Fibroblast of upper back skin (primary cell): ENCODE results near the gene CCDC137.
"Not testable (repeated sequence)": the region's sequence is repeated elsewhere in the genome, so short reads cannot be mapped to it uniquely, and the experiment has no call there.

ENCODE experiments used
- DNase-seq: peaks from one replicate; pipeline ENCODE4 v3.0.0-alpha.2; 2013

Gene CCDC137, protein sequence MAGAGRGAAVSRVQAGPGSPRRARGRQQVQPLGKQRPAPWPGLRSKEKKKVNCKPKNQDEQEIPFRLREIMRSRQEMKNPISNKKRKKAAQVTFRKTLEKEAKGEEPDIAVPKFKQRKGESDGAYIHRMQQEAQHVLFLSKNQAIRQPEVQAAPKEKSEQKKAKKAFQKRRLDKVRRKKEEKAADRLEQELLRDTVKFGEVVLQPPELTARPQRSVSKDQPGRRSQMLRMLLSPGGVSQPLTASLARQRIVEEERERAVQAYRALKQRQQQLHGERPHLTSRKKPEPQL

DNA sequence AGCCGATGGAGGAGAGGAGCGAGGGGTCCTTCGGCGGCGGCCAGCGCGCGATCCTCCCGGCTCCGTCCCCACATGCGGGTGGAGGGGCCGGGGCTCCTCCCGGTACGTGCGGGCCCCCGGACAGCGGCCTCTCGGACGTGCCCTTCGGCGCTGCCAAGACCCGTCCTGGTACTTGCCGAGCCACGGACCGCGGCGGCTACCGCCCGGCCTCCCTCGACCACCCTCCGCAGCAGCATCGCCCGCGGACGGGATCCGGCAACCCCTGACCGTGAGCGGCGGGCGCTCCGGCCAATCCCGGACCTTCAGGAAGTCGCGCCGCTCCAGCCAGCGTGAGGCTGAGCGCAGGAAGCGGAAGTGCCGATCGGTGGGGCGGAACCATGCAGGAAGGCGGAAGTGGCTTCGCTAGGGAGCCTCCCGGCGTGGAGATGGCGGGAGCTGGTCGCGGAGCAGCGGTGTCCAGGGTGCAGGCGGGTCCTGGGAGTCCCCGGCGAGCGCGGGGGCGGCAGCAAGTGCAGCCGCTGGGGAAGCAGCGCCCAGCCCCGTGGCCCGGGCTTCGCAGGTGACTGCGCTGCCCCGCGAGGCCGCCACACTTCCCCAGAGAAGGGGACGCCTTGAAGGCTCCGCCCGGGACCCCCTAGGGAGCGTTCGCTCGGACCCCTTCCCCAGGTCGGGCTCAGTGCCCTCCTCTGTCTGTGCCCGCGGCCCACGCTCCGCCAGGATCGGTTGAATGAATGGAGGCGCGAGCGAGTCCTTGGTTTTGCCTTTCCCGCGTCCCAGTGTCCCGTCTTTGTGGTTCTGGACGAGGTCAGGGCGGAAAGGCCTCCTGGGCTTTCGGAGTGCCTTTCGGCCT lies at the start of gene CCDC137, which contains the start of gene OXLD1:
Gene CCDC137, plus strand, starts transcription at position 396 of the 850 bp plus-strand sequence. Its CDS starts 30 bp downstream, at position 426.
Gene OXLD1, minus strand, starts transcription at position 264 of the 850 bp plus-strand sequence. Its CDS starts 28 bp downstream, at position 236.
- peak; percentile 95 for DNase-seq

DNA sequence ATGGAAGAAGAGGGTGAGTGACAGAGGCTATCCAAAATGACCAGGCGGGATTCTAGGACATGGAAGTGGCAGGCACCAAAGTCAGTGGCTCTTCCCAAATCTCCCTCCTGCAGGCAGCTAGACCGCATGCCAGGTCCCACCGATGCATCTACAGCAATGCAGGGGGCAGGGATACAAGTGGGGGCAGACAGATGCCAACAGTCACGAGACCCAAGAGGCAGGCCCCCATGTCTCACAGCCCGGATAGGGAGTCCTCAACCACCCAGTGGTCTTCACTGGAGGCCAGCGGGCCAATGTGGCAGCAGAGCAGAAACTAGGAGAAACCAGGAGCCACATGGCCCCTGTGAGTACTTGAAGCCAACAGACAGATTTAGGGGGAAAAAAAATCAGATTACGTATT lies 49.7 kb upstream of the CCDC137 start:
- no peak for DNase-seq

DNA sequence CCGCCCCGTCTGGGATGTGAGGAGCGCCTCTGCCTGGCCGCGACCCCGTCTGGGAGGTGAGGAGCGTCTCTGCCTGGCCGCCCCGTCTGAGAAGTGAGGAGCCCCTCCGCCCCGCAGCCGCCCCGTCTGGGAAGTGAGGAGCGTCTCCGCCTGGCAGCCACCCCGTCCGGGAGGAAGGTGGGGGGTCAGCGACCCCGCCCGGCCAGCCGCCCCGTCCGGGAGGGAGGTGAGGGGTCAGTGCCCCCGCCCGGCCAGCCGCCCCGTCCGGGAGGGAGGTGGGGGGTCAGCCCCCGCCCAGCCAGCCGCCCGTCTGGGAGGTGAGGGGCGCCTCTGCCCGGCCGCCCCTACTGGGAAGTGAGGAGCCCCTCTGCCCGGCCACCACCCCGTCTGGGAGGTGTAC lies 48.2 kb upstream of the CCDC137 start:
- not testable (repeated sequence) for DNase-seq

DNA sequence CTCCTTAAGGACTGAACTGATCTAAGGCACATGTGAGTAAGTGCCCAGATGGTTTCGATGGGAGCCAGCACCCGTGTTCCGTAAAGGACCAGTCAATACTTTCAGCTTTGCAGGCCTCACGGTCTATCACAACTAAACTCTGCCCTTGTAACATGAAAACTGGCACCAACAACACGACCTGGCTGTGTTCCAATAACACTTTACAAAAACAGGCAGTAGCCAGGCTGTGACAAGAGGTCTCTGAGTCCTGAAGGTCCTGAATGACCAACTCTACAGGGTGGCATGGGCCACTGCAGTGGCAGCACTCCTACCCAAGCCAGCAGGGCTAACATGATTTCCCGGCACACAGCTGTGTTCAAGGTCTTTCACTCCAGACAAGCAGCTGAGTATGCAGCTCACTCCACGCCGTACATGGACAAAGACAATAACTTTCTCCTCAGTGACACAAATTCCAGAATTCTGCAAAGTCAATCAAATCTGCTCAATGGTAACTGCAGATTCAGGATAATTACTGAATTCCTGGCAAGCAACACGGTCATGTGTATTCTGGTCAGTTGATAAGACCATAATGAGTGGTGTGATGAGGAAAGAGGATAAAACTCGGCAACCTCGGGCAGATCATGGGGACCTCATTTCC lies 44.9 kb upstream of the CCDC137 start:
- no peak for DNase-seq

DNA sequence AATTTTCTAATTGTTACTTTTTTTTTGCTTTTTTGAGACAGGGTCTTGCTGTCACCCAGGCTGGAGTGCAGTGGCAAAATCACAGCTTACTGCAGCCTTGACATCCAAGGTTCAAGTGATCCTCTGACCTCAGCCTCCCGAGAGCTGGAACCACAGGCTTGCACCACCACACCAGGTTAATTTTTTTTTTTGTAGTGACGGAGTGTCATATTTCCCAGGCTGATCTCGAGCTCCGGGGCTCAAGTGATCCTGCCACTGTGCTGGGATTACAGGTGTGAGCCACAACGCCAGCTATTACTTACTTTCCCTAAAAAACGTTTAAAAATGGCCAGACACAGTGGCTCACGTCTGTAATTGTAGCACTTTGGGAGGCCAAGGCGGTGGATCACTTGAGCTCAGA lies 36.3 kb upstream of the CCDC137 start:
- no peak for DNase-seq

DNA sequence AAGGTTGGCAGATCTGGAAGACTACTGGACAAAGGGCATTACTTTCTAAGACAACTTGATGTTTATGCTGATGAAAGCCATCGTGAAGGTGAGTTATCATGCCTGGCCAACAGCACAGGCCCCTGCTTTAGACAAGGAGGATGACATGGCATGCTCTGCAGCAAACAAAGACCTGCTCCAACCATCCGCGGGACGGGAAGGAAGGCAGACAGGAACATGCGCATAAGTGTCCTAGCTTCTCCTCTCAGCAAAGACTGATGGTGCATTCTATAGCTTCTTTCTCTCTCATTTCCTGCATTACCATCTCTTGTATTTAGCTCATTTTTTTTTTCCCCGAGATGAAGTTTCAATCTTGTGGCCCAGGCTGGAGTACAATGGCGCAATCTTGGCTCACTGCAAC lies 35.1 kb upstream of the CCDC137 start:
- no peak for DNase-seq

DNA sequence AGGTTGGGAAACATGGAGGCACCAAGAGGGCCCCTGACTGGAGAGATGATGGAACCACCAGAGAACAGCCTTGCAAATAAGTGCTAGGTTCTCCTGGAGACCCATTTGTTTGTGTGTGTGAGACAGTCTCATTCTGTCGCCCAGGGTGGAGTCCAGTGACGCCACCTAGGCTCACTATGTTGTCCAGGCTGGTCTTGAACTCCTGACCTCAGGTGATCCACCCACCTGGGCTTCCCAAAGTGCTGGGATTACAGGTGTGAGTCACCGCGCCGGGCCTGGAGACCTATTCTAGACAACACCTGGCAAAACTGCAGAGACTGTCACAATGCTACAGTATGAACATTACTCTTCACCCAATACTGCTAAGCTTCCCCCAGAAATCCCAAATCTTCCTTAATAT lies 31.1 kb upstream of the CCDC137 start:
- no peak for DNase-seq

DNA sequence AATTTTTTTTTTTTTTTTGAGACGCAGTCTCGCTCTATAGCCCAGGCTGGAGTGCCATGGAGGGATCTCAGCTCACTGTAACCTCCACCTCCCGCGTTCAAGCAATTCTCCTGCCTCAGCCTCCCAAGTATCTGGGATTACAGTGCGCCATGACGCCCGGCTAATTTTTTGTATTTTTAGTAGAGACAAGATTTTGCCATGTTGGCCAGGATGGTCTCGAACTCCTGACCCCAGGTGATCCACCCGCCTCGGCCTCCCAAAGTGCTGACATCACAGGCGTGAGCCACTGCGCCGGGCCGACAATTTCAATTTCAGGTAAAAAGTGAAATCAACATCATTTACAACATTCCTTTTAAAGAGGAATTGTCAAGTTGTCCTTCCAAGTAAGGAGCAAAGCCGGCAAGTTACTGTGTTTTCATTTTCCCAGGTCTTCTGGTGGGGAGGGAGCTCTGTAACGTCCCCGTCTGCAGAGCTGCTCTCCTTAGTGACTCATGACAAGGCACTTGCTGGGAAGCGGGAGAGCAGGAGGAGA lies 30.5 kb upstream of the CCDC137 start:
- no peak for DNase-seq

DNA sequence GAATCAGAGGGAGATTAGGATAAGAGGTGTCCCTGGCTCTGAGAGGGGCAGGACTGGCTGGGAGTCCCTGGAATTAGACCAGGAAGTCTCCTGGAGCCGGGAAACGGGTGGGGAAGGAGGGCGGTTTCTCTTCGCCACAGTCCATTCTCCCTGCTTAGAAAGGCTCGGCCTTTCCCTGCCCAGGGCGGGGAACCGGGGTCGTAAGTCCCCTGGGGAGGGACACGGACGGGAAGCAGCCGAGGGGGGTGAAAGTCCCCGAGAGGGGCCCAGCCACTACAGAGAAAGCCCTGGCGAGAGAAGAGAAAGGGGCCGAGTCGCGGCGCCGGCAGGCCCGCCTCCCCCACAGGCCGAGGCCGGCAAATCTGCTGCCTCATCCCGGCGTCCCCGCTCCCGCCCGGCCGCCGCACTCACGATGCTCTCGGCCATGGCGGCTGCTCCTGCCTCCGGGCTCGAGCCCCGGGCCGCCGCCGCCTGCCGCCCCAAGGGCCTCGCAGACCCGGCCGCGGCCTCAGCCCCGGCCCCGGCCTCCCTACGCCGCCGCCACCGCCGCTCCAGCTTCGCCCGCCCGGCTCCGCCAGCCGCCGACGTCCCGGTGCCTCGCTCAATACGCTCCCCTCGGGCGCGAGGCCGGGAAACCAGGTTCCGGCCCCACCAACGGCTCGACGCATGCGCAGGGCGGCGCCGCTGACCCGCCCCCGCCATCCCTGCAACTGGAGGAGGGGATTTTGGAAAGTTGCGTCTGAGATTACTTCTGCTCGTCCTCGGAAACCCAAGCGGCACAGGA lies 29.8 kb upstream of the CCDC137 start, which contains the start of the genes NPLOC4 and TSPAN10:
Gene NPLOC4, minus strand, starts transcription at position 608 of the 784 bp plus-strand sequence. Its CDS starts 182 bp downstream, at position 426.
Gene TSPAN10, plus strand, starts transcription at position 692 of the 784 bp plus-strand sequence. CDS start 5,217 bp downstream, outside the sequence.
- peak; percentile 83 for DNase-seq

DNA sequence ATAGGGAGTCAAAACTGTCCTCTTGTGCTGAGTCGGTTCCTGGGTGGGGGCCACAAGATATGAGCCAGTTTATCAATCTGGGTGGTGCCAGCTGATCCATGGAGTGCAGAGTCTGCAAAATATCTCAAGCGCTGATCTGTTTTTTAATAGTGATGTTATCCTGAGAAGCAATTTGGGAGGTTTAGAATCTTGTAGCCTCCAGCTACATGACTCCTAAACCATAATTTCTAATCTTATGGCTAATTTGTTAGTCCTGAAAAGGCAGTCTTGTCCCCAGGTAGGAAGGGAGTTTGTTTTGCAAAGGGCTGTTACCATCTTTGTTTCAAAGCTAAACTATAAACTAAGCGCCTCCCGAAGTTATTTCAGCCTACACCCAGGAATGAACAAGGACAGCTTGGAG lies 27.9 kb upstream of the CCDC137 start:
- DNase-seq = no peak

DNA sequence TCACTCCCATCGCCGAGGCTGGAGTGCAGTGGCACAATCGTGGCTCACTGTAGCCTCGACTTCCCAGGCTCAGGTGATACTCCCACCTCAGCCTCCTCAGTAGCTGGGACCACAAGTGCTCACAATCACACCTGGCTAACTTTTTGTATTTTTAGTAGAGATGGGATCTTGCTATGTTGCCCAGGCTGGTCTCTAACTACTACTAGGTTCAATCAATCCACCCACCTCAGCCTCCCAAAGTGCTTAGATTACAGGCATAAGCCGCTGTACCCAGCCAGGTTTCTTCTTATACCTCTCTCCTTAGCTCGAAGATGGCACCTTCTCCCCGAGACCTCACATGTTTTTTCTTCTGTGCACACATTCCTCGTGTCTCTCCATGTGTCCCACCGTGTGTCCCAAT lies 26.5 kb upstream of the CCDC137 start:
- DNase-seq = no peak

DNA sequence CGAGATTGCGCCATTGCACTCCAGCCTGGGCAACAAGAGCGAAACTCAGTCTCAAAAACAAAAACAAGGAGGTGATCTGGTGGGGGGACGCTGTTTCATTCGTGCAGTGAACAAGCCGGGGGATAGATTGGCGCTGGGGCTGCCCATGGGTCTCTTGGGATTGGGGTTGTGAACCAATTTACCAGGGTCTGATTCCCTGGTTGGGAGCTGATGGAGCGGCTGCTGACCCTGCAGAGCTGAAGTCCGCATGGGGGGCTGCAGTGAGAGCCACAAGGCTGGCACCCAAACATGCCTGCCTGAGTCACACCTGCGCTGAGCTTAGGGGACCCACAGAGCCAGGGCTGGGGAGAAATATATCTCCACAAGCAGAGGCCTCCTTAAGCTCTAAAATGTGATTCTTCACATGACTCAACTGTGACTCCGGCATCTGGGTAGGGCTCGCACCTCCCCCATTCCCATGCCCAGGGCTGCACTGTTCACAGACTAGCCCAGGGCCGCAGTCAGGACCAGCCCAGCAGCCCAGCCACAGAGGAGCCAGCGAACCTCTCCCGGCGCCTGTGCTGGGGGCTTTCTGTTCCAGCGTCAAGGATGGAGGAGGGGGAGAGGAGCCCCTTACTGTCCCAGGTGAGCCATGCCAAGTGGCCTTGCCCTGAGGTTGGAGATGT lies 24.6 kb upstream of the CCDC137 start:
- peak; percentile 72 for DNase-seq

DNA sequence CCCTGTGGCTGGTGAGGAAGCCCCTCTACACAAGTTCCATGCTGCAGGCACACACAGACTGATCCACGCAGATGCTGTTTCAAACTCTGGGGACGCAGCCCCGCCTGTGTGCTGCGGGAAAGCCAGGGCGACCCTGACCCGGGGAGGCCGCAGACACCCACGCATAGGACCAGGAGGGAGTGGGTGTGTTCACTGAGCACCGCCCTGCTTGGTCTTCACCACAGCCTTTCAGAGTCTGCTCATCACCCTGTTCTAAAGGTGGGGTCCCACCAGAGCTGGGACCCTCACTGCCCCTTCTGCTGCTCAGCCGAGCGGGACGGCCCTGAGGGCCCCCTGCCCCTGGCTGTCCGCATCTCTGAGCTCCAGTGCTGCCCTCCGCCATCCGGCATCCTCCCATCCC lies 22.0 kb upstream of the CCDC137 start:
- DNase-seq = no peak

DNA sequence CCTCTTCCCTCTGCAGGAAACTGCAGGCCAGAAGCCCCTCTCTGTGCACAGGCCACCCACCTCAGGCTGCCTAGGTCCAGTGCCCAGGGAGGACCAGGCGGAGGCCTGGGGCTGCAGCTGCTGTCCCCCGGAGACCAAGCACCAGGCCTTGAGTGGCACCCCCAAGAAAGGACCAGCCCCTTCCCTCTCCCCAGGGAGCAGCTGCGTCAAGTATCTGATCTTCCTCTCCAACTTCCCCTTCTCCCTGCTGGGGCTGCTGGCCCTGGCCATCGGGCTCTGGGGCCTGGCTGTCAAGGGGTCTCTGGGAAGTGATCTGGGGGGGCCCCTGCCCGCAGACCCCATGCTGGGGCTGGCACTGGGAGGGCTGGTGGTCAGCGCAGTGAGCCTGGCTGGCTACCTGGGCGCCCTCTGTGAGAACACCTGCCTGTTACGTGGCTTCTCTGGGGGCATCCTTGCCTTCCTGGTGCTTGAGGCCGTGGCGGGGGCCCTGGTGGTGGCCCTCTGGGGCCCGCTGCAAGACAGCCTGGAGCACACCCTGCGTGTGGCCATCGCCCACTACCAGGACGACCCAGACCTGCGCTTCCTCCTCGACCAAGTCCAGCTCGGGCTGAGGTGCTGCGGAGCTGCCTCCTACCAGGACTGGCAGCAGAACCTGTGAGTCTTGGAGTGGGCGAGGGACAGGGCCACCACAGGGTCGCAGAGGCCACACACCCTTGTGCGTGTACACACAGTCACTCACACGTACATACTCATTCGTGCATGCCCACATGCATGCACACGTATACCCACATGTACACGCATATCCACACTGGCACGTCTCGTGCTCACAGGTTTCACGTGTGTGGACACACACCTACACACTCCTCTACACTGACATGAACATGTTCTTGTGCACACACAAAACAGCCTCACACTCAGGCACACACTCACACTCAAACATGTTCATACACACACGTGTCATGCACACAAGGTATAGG lies 21.3 kb upstream of the CCDC137 start:
- no peak for DNase-seq

DNA sequence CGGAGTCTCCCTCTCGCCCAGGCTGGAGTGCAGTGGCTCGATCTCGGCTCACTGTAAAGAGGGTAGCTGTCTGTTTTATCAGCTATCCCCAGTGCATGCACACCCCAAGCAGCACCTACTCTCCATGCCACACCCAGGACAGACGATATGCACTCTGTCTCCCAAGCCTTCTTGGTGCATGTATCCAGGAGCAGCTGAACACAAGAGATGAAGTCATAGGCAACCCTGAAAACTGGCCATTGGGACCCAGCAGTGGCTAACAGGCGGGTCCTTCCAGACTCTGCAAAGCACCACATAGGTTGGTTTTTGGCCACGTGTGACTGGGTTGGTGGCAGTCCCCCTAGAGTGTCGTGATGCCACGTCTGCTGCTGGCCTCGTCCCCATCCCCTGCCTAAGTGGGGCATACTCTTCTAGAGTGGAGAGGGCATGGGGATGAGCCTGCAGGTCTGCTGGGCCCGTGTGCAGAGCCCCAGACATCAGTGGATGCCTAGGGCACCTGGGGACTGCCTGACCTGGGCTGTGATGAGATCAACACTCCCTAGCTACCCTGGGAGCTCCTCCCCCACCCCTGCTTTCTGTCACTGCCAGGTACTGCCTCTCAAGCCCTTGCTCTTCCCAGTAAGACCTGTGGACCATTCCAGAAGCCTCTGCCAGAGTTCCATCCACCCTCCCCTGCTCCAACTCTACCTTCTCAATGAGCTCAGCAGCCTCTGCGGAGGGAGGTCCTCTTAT lies 19.5 kb upstream of the CCDC137 start:
- no peak for DNase-seq

DNA sequence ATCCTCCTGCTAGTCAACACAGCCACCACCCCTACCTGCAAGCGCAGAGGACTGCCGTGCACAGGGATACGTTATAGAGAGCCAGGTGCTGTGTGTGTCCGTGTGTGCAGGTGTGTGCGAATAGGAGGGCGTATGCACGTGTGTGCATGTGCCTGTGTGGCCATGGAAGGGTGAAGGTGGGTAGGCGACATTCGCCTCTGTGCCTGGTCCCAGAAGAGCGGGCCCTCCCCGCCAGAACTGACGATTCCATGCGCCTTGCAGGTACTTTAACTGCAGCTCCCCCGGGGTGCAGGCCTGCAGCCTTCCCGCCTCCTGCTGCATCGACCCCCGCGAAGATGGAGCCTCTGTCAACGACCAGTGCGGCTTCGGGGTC lies 18.9 kb upstream of the CCDC137 start:
- DNase-seq = no peak

DNA sequence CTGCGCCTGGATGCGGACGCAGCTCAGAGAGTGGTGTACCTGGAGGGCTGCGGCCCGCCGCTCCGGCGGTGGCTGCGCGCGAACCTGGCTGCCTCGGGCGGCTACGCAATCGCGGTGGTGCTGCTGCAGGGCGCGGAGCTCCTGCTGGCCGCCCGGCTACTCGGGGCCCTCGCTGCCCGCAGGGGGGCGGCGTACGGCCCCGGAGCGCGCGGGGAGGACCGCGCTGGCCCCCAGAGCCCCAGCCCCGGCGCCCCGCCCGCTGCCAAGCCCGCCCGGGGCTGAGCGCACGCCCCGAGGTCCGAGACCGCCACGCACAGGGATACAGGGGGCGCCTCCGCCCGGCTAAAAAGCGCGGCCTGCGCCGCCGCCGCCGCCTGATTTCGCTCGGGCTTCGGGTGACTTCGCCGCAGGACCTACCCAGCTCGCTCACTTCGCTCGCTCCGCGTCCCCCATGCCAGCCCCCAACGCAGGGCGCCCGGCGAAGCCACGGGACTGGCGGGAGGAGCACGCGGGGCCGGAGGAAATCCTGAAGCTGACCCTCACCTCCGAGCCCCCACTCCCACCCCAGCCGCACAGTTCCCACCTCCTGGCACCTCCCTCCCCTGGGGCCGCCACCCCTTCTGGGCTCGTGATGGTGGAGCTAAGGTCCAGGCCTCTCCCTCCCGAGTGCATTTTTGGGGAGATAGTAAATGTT lies 18.4 kb upstream of the CCDC137 start:
- DNase-seq = no peak

DNA sequence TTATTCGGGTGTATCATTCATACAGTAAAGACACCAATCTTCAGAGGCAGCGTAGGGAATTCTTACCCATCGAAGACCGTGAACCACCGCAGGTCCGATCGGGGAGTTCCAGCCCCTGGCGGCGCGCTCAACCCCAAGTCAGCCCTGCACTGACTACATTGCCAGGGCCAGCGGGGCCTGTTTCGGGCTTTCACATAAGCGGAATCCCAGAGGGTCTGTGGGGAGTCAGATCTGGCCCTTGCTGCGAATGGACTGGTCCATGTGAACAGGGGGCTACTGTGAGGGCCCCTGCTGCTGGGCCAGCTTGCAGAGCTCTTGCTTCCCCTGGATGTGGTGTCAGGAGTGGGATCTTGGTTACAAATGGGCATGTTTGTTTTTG lies 17.8 kb upstream of the CCDC137 start:
- DNase-seq = no peak

DNA sequence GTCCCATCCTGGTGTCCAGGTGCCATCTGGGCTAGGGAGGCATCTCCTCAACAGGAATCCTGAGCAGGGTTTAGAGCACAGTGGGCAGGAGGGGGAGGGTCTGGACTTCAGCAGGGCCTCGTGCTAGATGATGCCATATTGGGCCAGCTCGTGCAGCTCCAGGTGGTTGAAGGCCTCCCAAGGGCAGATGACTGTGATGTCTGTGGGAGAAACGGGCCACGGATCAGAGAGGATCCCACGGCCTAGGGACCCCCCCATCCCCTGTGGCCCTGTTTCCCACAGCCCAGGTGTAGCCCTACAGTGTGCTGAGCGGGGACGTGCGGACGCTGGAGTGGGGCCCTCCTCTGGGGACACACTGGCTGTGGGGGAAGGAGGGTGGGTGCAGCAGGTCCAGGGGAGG lies 15.6 kb upstream of the CCDC137 start:
- DNase-seq = no peak
